ENCODE data around the gene CCDC178.

- no peak for TF ChIP-seq POLR2AphosphoS5 (IDR thresholded peaks at IDR 0.05)
- no peak for TF ChIP-seq CTCF (IDR thresholded peaks at IDR 0.05)
- no peak for TF ChIP-seq POLR2A (IDR thresholded peaks at IDR 0.05; ENCODE audit: low read depth)
- no peak for TF ChIP-seq EP300 (IDR thresholded peaks at IDR 0.05)
Observed at GRCh38 chr18:33270297-33270696, 170.2 kb downstream of the CCDC178 start.

All from esophagus muscularis mucosa (tissue), 4 donors.